A673 (cell line): ENCODE data around the gene STX18.

Experiments used
- CTCF ChIP-seq: fragments of 300-800, 200-600 bp; sonication (generic); conservative IDR thresholded peaks from 2 replicates; pipeline ENCODE4 v1.5.1; 2017; ENCODE audit warnings: low read depth, mild to moderate bottlenecking, antibody characterized with exemption, low read length, moderate library complexity, mixed read lengths
- EZH2 ChIP-seq: fragments of 200-600 bp; sonication (generic); IDR thresholded peaks from 2 replicates; pipeline ENCODE4 v1.6.1; 2017; ENCODE audit warnings: borderline replicate concordance, low read depth, mild to moderate bottlenecking, mixed read lengths, antibody characterized with exemption, low read length; ENCODE audit not compliant: poor library complexity, severe bottlenecking

GRCh38 chr4:4379540-4380087 is 162.2 kb downstream of the STX18 start:
- TF ChIP-seq EZH2 (no peak), CTCF (peak; percentile 22; the same call in 1 of the 2 replicates)
